Liver (tissue), 9 donors: Measurements from ENCODE around the gene ARHGAP1. TPM values are rescaled to one million over a fixed set of nuclear protein-coding genes. Genes with fewer than 3 reads are reported as not detected.

Experiments used
- DNase-seq: peaks from one replicate; pipeline ENCODE4 v3.0.0-alpha.2; 2017; ENCODE audit warnings: low spot score
- H3K27ac ChIP-seq, 2 donors: one replicate each; pipeline ENCODE4 v1.7.0; 2013; ENCODE audit warnings: inconsistent platforms in 2 of 2, low read length in 2 of 2, control low read depth in 1 of 2, low read depth in 1 of 2, mild to moderate bottlenecking in 1 of 2
- H3K27me3 ChIP-seq, 4 donors: one replicate each; pipeline versions ENCODE4 v1.6.1 to v1.7.0; 2013; ENCODE audit warnings: low read length in 3 of 4, inconsistent platforms in 1 of 4, mild to moderate bottlenecking in 1 of 4, moderate library complexity in 1 of 4; ENCODE audit not compliant: control insufficient read depth in 4 of 4, insufficient read depth in 4 of 4
- H3K36me3 ChIP-seq, 4 donors: one replicate each; pipeline versions ENCODE4 v1.6.1 to v1.7.0; 2013; ENCODE audit warnings: low read length in 3 of 4, mild to moderate bottlenecking in 3 of 4, low read depth in 1 of 4, moderate library complexity in 1 of 4; ENCODE audit not compliant: control insufficient read depth in 4 of 4, insufficient read depth in 3 of 4
- H3K4me1 ChIP-seq, 4 donors: one replicate each; pipeline versions ENCODE4 v1.6.1 to v1.7.0; 2013; ENCODE audit warnings: low read length in 3 of 4, mild to moderate bottlenecking in 3 of 4, moderate library complexity in 1 of 4; ENCODE audit not compliant: control insufficient read depth in 4 of 4, insufficient read depth in 4 of 4
- H3K4me3 ChIP-seq, 3 donors: one replicate each; pipeline versions ENCODE4 v1.6.1 to v1.7.0; 2013; ENCODE audit warnings: low read length in 3 of 3, control low read depth in 1 of 3, low read depth in 1 of 3, mild to moderate bottlenecking in 1 of 3
- H3K9ac ChIP-seq, 2 donors: one replicate each; pipeline ENCODE4 v1.7.0; 2013; ENCODE audit warnings: low read length in 2 of 2, mild to moderate bottlenecking in 2 of 2, moderate library complexity in 2 of 2, control low read depth in 1 of 2, low read depth in 1 of 2
- H3K9me3 ChIP-seq, 4 donors: one replicate each; pipeline versions ENCODE4 v1.6.1 to v1.7.0; 2013; ENCODE audit warnings: low read length in 3 of 4; ENCODE audit not compliant: control insufficient read depth in 4 of 4
- EGR1 ChIP-seq, 2 donors: IDR thresholded peaks; 2 replicates each; pipeline ENCODE4 v1.6.1; 2016 to 2018; ENCODE audit warnings: antibody characterized with exemption in 2 of 2, low read depth in 2 of 2
- FOXA1 ChIP-seq: IDR thresholded peaks from 2 replicates; pipeline ENCODE4 v1.6.1; 2016; ENCODE audit warnings: antibody characterized with exemption
- FOXA2 ChIP-seq: IDR thresholded peaks from 2 replicates; pipeline ENCODE4 v1.6.1; 2016; ENCODE audit warnings: antibody characterized with exemption
- GABPA ChIP-seq, 2 donors: IDR thresholded peaks in 1 of 2; conservative IDR thresholded peaks in 1 of 2; 2 replicates each; pipeline ENCODE4 v1.6.1; 2016; ENCODE audit warnings: antibody characterized with exemption in 2 of 2, mild to moderate bottlenecking in 1 of 2, moderate library complexity in 1 of 2
- HNF4A ChIP-seq, 2 donors: conservative IDR thresholded peaks; 2 replicates each; pipeline ENCODE4 v1.6.1; 2016; ENCODE audit warnings: antibody characterized with exemption in 2 of 2, mild to moderate bottlenecking in 2 of 2
- HNF4G ChIP-seq: IDR thresholded peaks from 2 replicates; pipeline ENCODE4 v1.6.1; 2016; ENCODE audit warnings: antibody characterized with exemption
- JUND ChIP-seq, 2 donors: IDR thresholded peaks; 2 replicates each; pipeline ENCODE4 v1.6.1; 2016; ENCODE audit warnings: antibody characterized with exemption in 2 of 2
- NR2F2 ChIP-seq: IDR thresholded peaks from 2 replicates; pipeline ENCODE4 v1.6.1; 2016; ENCODE audit warnings: antibody characterized with exemption
- RAD21 ChIP-seq, 2 donors: IDR thresholded peaks; 2 replicates each; pipeline ENCODE4 v1.6.1; 2016; ENCODE audit warnings: antibody characterized with exemption in 2 of 2, mild to moderate bottlenecking in 2 of 2
- RXRA ChIP-seq, 2 donors: IDR thresholded peaks; 2 replicates each; pipeline ENCODE4 v1.6.1; 2017 to 2018; ENCODE audit warnings: antibody characterized with exemption in 2 of 2, mild to moderate bottlenecking in 1 of 2
- SP1 ChIP-seq: IDR thresholded peaks from 2 replicates; pipeline ENCODE4 v1.6.1; 2018; ENCODE audit warnings: antibody characterized with exemption, mild to moderate bottlenecking
- TAF1 ChIP-seq: conservative IDR thresholded peaks from 2 replicates; pipeline ENCODE4 v1.6.1; 2016; ENCODE audit warnings: antibody characterized with exemption, mild to moderate bottlenecking
- YY1 ChIP-seq: IDR thresholded peaks from 2 replicates; pipeline ENCODE4 v1.6.1; 2016; ENCODE audit warnings: antibody characterized with exemption, mild to moderate bottlenecking
- WGBS: extraction: QIAGEN DNeasy Blood & Tissue Kit; methylation state at CpG from one replicate; pipeline ENCODE4 v1.1.7; 2013; 5-methylcytosine and 5-hydroxymethylcytosine counted together
- polyA plus RNA-seq, 2 donors: library from polyadenylated mRNA; stranded (reverse) in 1 of 2; unstranded in 1 of 2; fragments of 200-250 nt in 1 of 2; fragments of >200 nt in 1 of 2; fragmentation: Nextera tagmentation in 1 of 2; extraction: Ambion mirVana in 1 of 2; gene quantifications; one replicate each; pipeline versions ENCODE4 v1.2.1 to v1.2.3, GENCODE V29; 2013 to 2015
- total RNA-seq, 2 donors: library from RNA; depleted of rRNA; stranded (reverse); fragments of >200 nt; gene quantifications; one replicate each; pipeline ENCODE4 v1.2.3, GENCODE V29; 2014
- TF ChIP-seq, protein P1 (sequence below): IDR thresholded peaks from 2 replicates; pipeline ENCODE4 v1.6.1; 2016; ENCODE audit warnings: antibody characterized with exemption
- TF ChIP-seq, protein P2 (sequence below): IDR thresholded peaks from 2 replicates; pipeline ENCODE4 v1.6.1; 2016; ENCODE audit warnings: antibody characterized with exemption
- TF ChIP-seq, protein P3 (sequence below): IDR thresholded peaks from 2 replicates; pipeline ENCODE4 v1.6.1; 2016; ENCODE audit warnings: antibody characterized with exemption, mild to moderate bottlenecking
- TF ChIP-seq, protein P4 (sequence below): fragments of 150-350 bp; IDR thresholded peaks from 2 replicates; pipeline ENCODE4 v1.5.1; 2017; ENCODE audit warnings: improper control_type of control experiment, low read depth, low read length; ENCODE audit not compliant: missing input control
- donor health status: healthy.
- donor health status: healthy.
- donor health status: healthy.
- donor health status: healthy.
- donor health status: healthy.

ARHGAP1 gene
- total and polyA plus RNA-seq, 4 donors = 10.9 to 21.9 (median 20.1) TPM

DNA sequence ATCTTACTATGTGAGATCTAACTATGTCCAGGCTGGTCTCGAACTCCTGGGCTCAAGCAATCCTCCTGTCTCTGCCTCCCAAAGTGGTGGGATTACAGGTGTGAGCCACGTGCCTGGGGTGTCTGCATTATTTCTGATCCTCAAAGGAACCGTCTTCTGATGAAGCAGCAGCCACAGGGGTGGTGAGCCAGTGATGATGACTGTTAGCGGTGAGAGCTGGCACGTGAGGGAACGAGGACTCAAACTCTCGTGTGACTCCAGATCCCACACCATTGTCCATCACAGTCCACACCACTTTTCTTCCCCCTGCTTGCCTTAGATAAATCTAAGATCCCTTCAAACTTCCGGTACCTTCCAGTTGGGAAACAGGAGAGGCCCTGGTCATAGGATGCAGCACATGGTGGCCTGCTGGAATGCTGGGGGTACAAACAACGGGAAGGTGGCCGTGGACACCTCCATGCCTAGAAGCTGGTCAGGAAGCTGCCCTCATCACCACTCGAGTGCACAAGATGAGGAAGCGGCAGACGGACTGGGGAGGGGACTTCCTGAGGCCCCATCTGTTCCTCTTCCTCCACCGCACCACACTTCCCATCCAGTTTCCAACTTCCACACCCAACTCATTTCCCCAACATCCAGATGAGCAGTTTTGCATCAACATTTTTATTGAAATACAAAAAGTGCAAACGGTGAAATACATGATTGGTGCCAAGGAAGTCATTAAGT is 23.8 kb downstream of the ARHGAP1 start:
- WGBS = 83% methylated on average over 15 of the region's 15 CpGs
- no peak for TF ChIP-seq FOXA2
- TF ChIP-seq SP1 = no peak
- no peak for TF ChIP-seq FOXA1
- TF ChIP-seq, protein P1, sequence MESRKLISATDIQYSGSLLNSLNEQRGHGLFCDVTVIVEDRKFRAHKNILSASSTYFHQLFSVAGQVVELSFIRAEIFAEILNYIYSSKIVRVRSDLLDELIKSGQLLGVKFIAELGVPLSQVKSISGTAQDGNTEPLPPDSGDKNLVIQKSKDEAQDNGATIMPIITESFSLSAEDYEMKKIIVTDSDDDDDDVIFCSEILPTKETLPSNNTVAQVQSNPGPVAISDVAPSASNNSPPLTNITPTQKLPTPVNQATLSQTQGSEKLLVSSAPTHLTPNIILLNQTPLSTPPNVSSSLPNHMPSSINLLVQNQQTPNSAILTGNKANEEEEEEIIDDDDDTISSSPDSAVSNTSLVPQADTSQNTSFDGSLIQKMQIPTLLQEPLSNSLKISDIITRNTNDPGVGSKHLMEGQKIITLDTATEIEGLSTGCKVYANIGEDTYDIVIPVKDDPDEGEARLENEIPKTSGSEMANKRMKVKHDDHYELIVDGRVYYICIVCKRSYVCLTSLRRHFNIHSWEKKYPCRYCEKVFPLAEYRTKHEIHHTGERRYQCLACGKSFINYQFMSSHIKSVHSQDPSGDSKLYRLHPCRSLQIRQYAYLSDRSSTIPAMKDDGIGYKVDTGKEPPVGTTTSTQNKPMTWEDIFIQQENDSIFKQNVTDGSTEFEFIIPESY = no peak
- no peak for TF ChIP-seq YY1
- TF ChIP-seq EGR1 (IDR thresholded peaks at IDR 0.05; ENCODE audit: low read depth in 2 of 2) = peak in 1 of 2 donors; percentile 34
- TF ChIP-seq TAF1 = no peak
- TF ChIP-seq, protein P2, sequence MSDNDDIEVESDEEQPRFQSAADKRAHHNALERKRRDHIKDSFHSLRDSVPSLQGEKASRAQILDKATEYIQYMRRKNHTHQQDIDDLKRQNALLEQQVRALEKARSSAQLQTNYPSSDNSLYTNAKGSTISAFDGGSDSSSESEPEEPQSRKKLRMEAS = peak; percentile 67
- TF ChIP-seq HNF4A (conservative IDR thresholded peaks at IDR 0.05) = no peak
- Histone ChIP-seq H3K27me3 (no peaks in the 10 kb centered on the region), H3K4me3 (no peak overlapping the region), H3K9me3 (no peaks in the 10 kb centered on the region), H3K27ac (peak overlapping the region; percentile 86 to 97), H3K36me3 (peaks cover 30 to 53% (median 40%) of the 10 kb centered on the region in 4 donors), H3K4me1 (peaks cover 18 to 42% (median 21%) of the 10 kb centered on the region in 4 donors), H3K9ac (no peak overlapping the region)
- no peak for DNase-seq

DNA sequence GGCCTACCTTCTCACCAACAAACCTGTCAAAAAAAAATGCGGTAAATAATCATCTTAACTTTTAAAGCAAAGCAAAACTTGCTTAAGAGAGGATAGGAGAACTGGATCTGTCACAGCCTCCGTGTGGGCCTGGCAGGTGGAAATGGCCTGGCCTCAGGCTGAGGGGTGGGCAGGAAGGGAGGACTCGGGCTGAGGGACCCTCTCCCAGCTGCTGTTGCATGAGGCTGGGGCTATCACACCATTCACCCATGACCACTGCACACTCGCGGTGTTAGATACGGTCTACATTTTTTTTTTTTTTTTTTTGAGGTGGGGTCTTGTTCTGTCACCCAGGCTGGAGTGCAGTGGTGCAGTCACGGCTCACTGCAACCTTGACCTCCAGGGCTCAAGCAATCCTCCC is 24.5 kb downstream of the ARHGAP1 start:
- Histone ChIP-seq H3K27ac (peak overlapping the region; percentile 86 to 97), H3K27me3 (no peaks in the 10 kb centered on the region), H3K36me3 (peaks cover 27 to 52% (median 39%) of the 10 kb centered on the region in 4 donors), H3K4me1 (peaks cover 18 to 42% (median 21%) of the 10 kb centered on the region in 4 donors), H3K9me3 (no peaks in the 10 kb centered on the region), H3K4me3 (no peak overlapping the region), H3K9ac (peak overlapping the region in 1 of 2 donors; percentile 44)
- no peak for DNase-seq
- 89% methylated on average over 7 of the region's 7 CpGs for WGBS
- TF ChIP-seq, protein P3, sequence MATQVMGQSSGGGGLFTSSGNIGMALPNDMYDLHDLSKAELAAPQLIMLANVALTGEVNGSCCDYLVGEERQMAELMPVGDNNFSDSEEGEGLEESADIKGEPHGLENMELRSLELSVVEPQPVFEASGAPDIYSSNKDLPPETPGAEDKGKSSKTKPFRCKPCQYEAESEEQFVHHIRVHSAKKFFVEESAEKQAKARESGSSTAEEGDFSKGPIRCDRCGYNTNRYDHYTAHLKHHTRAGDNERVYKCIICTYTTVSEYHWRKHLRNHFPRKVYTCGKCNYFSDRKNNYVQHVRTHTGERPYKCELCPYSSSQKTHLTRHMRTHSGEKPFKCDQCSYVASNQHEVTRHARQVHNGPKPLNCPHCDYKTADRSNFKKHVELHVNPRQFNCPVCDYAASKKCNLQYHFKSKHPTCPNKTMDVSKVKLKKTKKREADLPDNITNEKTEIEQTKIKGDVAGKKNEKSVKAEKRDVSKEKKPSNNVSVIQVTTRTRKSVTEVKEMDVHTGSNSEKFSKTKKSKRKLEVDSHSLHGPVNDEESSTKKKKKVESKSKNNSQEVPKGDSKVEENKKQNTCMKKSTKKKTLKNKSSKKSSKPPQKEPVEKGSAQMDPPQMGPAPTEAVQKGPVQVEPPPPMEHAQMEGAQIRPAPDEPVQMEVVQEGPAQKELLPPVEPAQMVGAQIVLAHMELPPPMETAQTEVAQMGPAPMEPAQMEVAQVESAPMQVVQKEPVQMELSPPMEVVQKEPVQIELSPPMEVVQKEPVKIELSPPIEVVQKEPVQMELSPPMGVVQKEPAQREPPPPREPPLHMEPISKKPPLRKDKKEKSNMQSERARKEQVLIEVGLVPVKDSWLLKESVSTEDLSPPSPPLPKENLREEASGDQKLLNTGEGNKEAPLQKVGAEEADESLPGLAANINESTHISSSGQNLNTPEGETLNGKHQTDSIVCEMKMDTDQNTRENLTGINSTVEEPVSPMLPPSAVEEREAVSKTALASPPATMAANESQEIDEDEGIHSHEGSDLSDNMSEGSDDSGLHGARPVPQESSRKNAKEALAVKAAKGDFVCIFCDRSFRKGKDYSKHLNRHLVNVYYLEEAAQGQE = no peak
- TF ChIP-seq FOXA1 (no peak), TAF1 (no peak), HNF4A (conservative IDR thresholded peaks at IDR 0.05) (no peak), GABPA (IDR thresholded peaks at IDR 0.05 in 1 of 2, conservative IDR thresholded peaks at IDR 0.05 in 1 of 2) (no peak), RXRA (IDR thresholded peaks at IDR 0.05) (no peak), FOXA2 (no peak), YY1 (no peak), NR2F2 (no peak), HNF4G (no peak), SP1 (no peak), EGR1 (IDR thresholded peaks at IDR 0.05; ENCODE audit: low read depth in 2 of 2) (no peak), RAD21 (IDR thresholded peaks at IDR 0.05) (no peak), JUND (IDR thresholded peaks at IDR 0.05) (no peak)
- TF ChIP-seq, protein P1 = no peak
- TF ChIP-seq, protein P4, sequence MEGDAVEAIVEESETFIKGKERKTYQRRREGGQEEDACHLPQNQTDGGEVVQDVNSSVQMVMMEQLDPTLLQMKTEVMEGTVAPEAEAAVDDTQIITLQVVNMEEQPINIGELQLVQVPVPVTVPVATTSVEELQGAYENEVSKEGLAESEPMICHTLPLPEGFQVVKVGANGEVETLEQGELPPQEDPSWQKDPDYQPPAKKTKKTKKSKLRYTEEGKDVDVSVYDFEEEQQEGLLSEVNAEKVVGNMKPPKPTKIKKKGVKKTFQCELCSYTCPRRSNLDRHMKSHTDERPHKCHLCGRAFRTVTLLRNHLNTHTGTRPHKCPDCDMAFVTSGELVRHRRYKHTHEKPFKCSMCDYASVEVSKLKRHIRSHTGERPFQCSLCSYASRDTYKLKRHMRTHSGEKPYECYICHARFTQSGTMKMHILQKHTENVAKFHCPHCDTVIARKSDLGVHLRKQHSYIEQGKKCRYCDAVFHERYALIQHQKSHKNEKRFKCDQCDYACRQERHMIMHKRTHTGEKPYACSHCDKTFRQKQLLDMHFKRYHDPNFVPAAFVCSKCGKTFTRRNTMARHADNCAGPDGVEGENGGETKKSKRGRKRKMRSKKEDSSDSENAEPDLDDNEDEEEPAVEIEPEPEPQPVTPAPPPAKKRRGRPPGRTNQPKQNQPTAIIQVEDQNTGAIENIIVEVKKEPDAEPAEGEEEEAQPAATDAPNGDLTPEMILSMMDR = no peak
